Hepatocyte (in vitro differentiated cells): Measurements from ENCODE around the gene TUT7.

Source experiments
- EZH2 ChIP-seq: fragments of 200-600 bp; sonication (generic); IDR thresholded peaks from 2 replicates; pipeline ENCODE4 v1.6.1; 2016; ENCODE audit warnings: antibody characterized with exemption, mild to moderate bottlenecking, borderline replicate concordance
- TF ChIP-seq, protein P1 (sequence below): fragments of 200-600 bp; sonication (generic); IDR thresholded peaks from 2 replicates; pipeline ENCODE4 v1.5.1; 2016; ENCODE audit warnings: antibody characterized with exemption, mild to moderate bottlenecking; ENCODE audit not compliant: poor library complexity

DNA sequence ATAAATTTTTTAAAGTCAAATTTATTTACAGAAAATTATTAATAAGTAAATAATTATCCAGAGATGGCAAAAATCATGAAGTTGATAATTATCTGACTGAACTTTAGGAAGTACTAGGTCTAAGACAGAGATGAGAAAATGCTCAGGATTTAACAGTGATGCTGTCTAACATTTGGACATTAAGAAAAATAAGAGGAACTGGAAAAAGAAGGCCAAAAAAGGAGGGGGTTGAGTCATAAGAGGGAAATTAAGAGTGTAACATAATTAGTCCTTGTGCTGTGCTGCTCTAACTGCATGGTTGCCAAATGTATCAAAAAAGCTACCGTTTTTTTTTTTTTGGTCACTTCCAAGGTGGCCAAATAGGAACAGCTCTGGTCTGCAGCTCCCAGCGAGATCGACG, 35.4 kb upstream of the TUT7 start:
- TF ChIP-seq, protein P1, sequence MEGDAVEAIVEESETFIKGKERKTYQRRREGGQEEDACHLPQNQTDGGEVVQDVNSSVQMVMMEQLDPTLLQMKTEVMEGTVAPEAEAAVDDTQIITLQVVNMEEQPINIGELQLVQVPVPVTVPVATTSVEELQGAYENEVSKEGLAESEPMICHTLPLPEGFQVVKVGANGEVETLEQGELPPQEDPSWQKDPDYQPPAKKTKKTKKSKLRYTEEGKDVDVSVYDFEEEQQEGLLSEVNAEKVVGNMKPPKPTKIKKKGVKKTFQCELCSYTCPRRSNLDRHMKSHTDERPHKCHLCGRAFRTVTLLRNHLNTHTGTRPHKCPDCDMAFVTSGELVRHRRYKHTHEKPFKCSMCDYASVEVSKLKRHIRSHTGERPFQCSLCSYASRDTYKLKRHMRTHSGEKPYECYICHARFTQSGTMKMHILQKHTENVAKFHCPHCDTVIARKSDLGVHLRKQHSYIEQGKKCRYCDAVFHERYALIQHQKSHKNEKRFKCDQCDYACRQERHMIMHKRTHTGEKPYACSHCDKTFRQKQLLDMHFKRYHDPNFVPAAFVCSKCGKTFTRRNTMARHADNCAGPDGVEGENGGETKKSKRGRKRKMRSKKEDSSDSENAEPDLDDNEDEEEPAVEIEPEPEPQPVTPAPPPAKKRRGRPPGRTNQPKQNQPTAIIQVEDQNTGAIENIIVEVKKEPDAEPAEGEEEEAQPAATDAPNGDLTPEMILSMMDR = no peak
- no peak for TF ChIP-seq EZH2
